Neural cell (in vitro differentiated cells): ENCODE measurements around the gene BPGM. TPM values are rescaled to one million over a fixed set of nuclear protein-coding genes. Genes with fewer than 3 reads are reported as not detected.

ENCODE experiments used
- H2AFZ ChIP-seq: fragments of 200-600, 300-800 bp; sonication (generic), shearing (Covaris generic); 2 replicates; pipeline ENCODE4 v1.6.0; 2014; ENCODE audit warnings: low read depth, mild to moderate bottlenecking, antibody characterized with exemption, low read length, moderate library complexity
- H3F3A ChIP-seq: fragments of 200-600 bp; shearing (Covaris generic); 2 replicates; pipeline ENCODE4 v1.6.1; 2016; ENCODE audit warnings: mild to moderate bottlenecking, moderate library complexity, mixed read lengths, antibody characterized with exemption, low read length; ENCODE audit not compliant: insufficient read depth, poor library complexity, severe bottlenecking
- H3K27ac ChIP-seq: fragments of 200-600, 300-800 bp; sonication (generic), shearing (Covaris generic); 2 replicates; pipeline ENCODE4 v1.5.1; 2014; ENCODE audit warnings: mild to moderate bottlenecking, low read length, moderate library complexity
- H3K27me3 ChIP-seq: fragments of 300-800, 200-600 bp; sonication (generic), shearing (Covaris generic); 2 replicates; pipeline ENCODE4 v1.6.0; 2014; ENCODE audit warnings: mild to moderate bottlenecking, low read depth, low read length, moderate library complexity; ENCODE audit not compliant: insufficient read depth
- H3K36me3 ChIP-seq: fragments of 300-800, 200-600 bp; sonication (generic), shearing (Covaris generic); 2 replicates; pipeline ENCODE4 v1.5.1; 2014; ENCODE audit warnings: mild to moderate bottlenecking, antibody characterized with exemption, low read length, moderate library complexity; ENCODE audit not compliant: insufficient read depth
- H3K4me2 ChIP-seq: fragments of 300-800, 200-600 bp; sonication (generic), shearing (Covaris generic); 2 replicates; pipeline ENCODE4 v1.6.0; 2014; ENCODE audit warnings: mild to moderate bottlenecking, low read length
- H3K4me3 ChIP-seq: fragments of 300-800, 200-600 bp; sonication (generic), shearing (Covaris generic); 2 replicates; pipeline ENCODE4 v1.5.1; 2014; ENCODE audit warnings: mild to moderate bottlenecking, low read length, moderate library complexity
- H3K79me2 ChIP-seq: fragments of 200-600 bp; shearing (Covaris generic); replicated peaks from 2 replicates; pipeline ENCODE4 v1.6.0; 2014; ENCODE audit warnings: mild to moderate bottlenecking, low read length, moderate library complexity; ENCODE audit not compliant: insufficient read depth
- H3K9ac ChIP-seq: fragments of 300-800, 200-600 bp; sonication (generic), shearing (Covaris generic); 2 replicates; pipeline ENCODE4 v1.6.1; 2016; ENCODE audit warnings: mild to moderate bottlenecking, low read length, mixed read lengths
- H3K9me2 ChIP-seq: fragments of 200-600 bp; shearing (Covaris generic); 2 replicates; pipeline ENCODE4 v1.6.1; 2016; ENCODE audit warnings: mild to moderate bottlenecking, low read length, mixed read lengths; ENCODE audit not compliant: insufficient read depth
- H3K9me3 ChIP-seq: fragments of 200-600, 300-800 bp; sonication (generic), shearing (Covaris generic); 2 replicates; pipeline ENCODE4 v1.6.1; 2016; ENCODE audit warnings: mild to moderate bottlenecking, mixed run types, low read length, moderate library complexity, mixed read lengths
- H4K20me1 ChIP-seq: fragments of 200-600 bp; shearing (Covaris generic); 2 replicates; pipeline ENCODE4 v1.6.1; 2016; ENCODE audit warnings: mild to moderate bottlenecking, mixed run types; ENCODE audit not compliant: insufficient read depth
- CTCF ChIP-seq: fragments of 450-650 bp; IDR thresholded peaks from 2 replicates; pipeline ENCODE4 v1.5.1; 2014; ENCODE audit warnings: antibody characterized with exemption, mild to moderate bottlenecking, moderate library complexity; ENCODE audit not compliant: poor library complexity, severe bottlenecking
- EP300 ChIP-seq: fragments of 450-650 bp; conservative IDR thresholded peaks from 2 replicates; pipeline ENCODE4 v1.6.1; 2014; ENCODE audit warnings: antibody characterized with exemption, mild to moderate bottlenecking, moderate library complexity; ENCODE audit not compliant: poor library complexity, severe bottlenecking
- EZH2 ChIP-seq: fragments of 200-600, 300-800 bp; shearing (Covaris generic), sonication (generic); IDR thresholded peaks from 2 replicates; pipeline ENCODE4 v1.6.1; 2014; ENCODE audit warnings: antibody characterized with exemption, low read length, borderline replicate concordance, mild to moderate bottlenecking; ENCODE audit not compliant: insufficient read depth, poor library complexity, severe bottlenecking
- MXI1 ChIP-seq: fragments of 450-650 bp; conservative IDR thresholded peaks from 2 replicates; pipeline ENCODE4 v1.6.1; 2014; ENCODE audit warnings: antibody characterized with exemption, mild to moderate bottlenecking; ENCODE audit not compliant: poor library complexity, severe bottlenecking
- POLR2AphosphoS5 ChIP-seq: IDR thresholded peaks from 2 replicates; pipeline ENCODE4 v1.6.1; 2012
- RAD21 ChIP-seq: fragments of 450-650 bp; conservative IDR thresholded peaks from 2 replicates; pipeline ENCODE4 v1.6.1; 2014; ENCODE audit warnings: antibody characterized with exemption, mild to moderate bottlenecking, moderate library complexity
- REST ChIP-seq: IDR thresholded peaks from 2 replicates; pipeline ENCODE4 v1.6.1; 2012; ENCODE audit warnings: borderline replicate concordance
- SMC3 ChIP-seq: fragments of 450-650 bp; conservative IDR thresholded peaks from 2 replicates; pipeline ENCODE4 v1.6.1; 2014; ENCODE audit warnings: antibody characterized with exemption, mild to moderate bottlenecking, moderate library complexity; ENCODE audit not compliant: poor library complexity
- TAF1 ChIP-seq: IDR thresholded peaks from 2 replicates; pipeline ENCODE4 v1.6.1; 2012; ENCODE audit warnings: low read depth
- polyA plus RNA-seq: library from polyadenylated mRNA; depleted of rRNA; stranded (reverse); fragments of >200 nt; gene quantifications from 2 replicates; pipeline ENCODE4 v1.2.3, GENCODE V29; 2014

Gene BPGM
- polyA plus RNA-seq, 1 donor from 2014 or later, result 57.4 TPM

- H3K9ac ChIP-seq, result no peak overlapping the region
- peaks cover 12% of the 10 kb centered on the region for H3K79me2 ChIP-seq
- H3K36me3 ChIP-seq, result no peaks in the 10 kb centered on the region
- H3K9me3 ChIP-seq, result no peaks in the 10 kb centered on the region
- TF ChIP-seq EP300, result no peak
- TF ChIP-seq POLR2AphosphoS5, result no peak
- no peak for TF ChIP-seq MXI1
- TF ChIP-seq TAF1, result no peak
- H3K9me2 ChIP-seq, result no peaks in the 10 kb centered on the region
- no peak overlapping the region for H2AFZ ChIP-seq
- H3K4me3 ChIP-seq, result no peak overlapping the region
- no peaks in the 10 kb centered on the region for H4K20me1 ChIP-seq
- H3K27me3 ChIP-seq, result no peaks in the 10 kb centered on the region
- H3F3A ChIP-seq, result no peaks in the 10 kb centered on the region
- no peak overlapping the region for H3K4me2 ChIP-seq
- H3K27ac ChIP-seq, result no peak overlapping the region
Measured at GRCh38 chr7:134651991-134652390, 5.3 kb downstream of the BPGM start.

DNA sequence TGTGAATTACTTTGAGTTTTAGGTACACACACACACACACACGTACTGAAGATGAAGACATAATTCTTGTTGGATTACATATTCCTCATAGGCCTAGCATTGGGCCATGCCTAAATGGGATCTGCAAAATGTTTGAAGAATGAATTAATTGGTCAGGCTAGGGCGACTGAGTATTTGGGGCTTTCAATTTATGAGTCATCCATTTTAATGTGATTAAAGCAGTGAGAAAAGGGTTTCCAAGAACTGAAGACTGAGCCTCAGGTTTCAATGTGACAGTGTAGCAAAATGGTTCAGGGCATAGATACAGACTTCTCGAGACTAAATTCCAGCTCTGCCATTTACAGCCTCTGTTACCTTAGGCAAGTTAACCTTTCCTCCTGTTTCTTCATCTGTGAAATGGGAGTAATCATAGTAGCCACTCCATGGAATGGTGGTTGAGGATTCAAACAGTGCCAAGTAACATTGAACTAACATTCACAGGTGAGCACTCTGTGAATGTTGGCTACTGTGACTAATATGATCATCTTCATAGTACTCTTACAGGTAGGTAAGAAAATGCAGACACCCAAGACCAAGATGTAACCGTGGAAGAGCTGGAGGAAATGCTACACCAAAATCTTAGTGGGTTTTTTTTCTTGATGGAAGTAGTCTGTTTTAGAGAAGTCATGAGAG is 7.6 kb downstream of the BPGM start:
- H3K27ac ChIP-seq, result no peak overlapping the region

More for the DNA sequence above, 7.6 kb downstream of the BPGM start:
- Histone ChIP-seq H3K9me3 (no peaks in the 10 kb centered on the region), H2AFZ (no peak overlapping the region), H3K9ac (no peak overlapping the region), H3K4me3 (no peak overlapping the region), H3K36me3 (no peaks in the 10 kb centered on the region), H3K9me2 (no peaks in the 10 kb centered on the region), H3K4me2 (no peak overlapping the region), H3K27me3 (no peaks in the 10 kb centered on the region), H3K79me2 (peaks cover 13% of the 10 kb centered on the region), H3F3A (no peaks in the 10 kb centered on the region), H4K20me1 (no peaks in the 10 kb centered on the region)
- TF ChIP-seq CTCF (no peak), EZH2 (no peak), RAD21 (no peak), SMC3 (no peak), MXI1 (no peak), EP300 (no peak), POLR2AphosphoS5 (no peak), REST (no peak), TAF1 (no peak)
